Osteocyte (in vitro differentiated cells): Measurements from ENCODE around the gene ACOT4. TPM values are rescaled to one million over a fixed set of nuclear protein-coding genes. Genes with fewer than 3 reads are reported as not detected.
"Not testable (repeated sequence)": the region's sequence is repeated elsewhere in the genome, so short reads cannot be mapped to it uniquely, and the experiment has no call there.

Source experiments
- DNase-seq: peaks from one replicate; pipeline ENCODE4 v3.0.0; 2021; ENCODE audit warnings: mixed read lengths; ENCODE audit not compliant: unreplicated experiment; ENCODE audit errors: extremely low spot score
- H3K27ac Mint-ChIP-seq: one replicate; pipeline ENCODE4 v1.8.0; 2021; ENCODE audit warnings: mild to moderate bottlenecking, mixed read lengths; ENCODE audit not compliant: unreplicated experiment
- H3K27me3 Mint-ChIP-seq: one replicate; pipeline ENCODE4 v1.8.0; 2021; ENCODE audit warnings: mixed read lengths; ENCODE audit not compliant: unreplicated experiment
- H3K36me3 Mint-ChIP-seq: one replicate; pipeline ENCODE4 v1.8.0; 2021; ENCODE audit warnings: mixed read lengths; ENCODE audit not compliant: unreplicated experiment
- H3K4me1 Mint-ChIP-seq: one replicate; pipeline ENCODE4 v1.8.0; 2021; ENCODE audit warnings: mixed read lengths; ENCODE audit not compliant: unreplicated experiment
- H3K4me3 Mint-ChIP-seq: one replicate; pipeline ENCODE4 v1.8.0; 2021; ENCODE audit warnings: mild to moderate bottlenecking, moderate library complexity, mixed read lengths; ENCODE audit not compliant: unreplicated experiment
- H3K9me3 Mint-ChIP-seq: one replicate; pipeline ENCODE4 v1.8.0; 2021; ENCODE audit warnings: mixed read lengths; ENCODE audit not compliant: unreplicated experiment
- total RNA-seq: library from RNA; stranded (reverse); gene quantifications from 2 replicates; pipeline ENCODE4 v1.2.1, GENCODE V29; 2021
- TF ChIP-seq, protein P1 (sequence below): fragments of 200-600 bp; sonication (generic); IDR thresholded peaks from 2 replicates; pipeline ENCODE4 v1.5.0; 2021; ENCODE audit warnings: antibody characterized with exemption, mild to moderate bottlenecking, moderate library complexity

Gene ACOT4
- total RNA-seq, 1 donor from 2014 or later = 1.3 TPM

DNA sequence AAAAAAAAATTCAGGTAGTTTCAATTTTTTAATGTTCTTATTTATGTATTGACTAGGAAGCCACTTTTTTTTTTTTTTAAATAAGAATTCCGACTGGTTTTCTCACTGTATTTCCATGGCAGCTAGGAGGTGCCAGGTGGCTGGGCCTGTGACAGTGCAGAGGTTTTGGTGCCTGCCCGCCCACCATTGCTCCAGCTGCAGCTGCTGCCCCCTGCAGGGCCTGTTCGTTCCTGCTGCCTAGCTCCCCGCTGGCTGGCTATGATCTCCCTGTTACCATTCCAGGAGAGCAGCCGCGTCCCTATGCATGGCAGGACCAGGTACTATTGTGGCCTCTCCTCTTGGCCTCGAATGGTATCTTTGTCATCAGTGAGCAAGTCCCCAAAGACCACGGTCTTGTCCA lies 20.8 kb upstream of the ACOT4 start:
- H3K27me3 Mint-ChIP-seq, H3K27ac Mint-ChIP-seq, H3K9me3 Mint-ChIP-seq: not testable (repeated sequence)
- TF ChIP-seq, protein P1, sequence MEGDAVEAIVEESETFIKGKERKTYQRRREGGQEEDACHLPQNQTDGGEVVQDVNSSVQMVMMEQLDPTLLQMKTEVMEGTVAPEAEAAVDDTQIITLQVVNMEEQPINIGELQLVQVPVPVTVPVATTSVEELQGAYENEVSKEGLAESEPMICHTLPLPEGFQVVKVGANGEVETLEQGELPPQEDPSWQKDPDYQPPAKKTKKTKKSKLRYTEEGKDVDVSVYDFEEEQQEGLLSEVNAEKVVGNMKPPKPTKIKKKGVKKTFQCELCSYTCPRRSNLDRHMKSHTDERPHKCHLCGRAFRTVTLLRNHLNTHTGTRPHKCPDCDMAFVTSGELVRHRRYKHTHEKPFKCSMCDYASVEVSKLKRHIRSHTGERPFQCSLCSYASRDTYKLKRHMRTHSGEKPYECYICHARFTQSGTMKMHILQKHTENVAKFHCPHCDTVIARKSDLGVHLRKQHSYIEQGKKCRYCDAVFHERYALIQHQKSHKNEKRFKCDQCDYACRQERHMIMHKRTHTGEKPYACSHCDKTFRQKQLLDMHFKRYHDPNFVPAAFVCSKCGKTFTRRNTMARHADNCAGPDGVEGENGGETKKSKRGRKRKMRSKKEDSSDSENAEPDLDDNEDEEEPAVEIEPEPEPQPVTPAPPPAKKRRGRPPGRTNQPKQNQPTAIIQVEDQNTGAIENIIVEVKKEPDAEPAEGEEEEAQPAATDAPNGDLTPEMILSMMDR = peak; percentile 65
- Mint-ChIP-seq H3K4me3 (peak overlapping the region; percentile 91), H3K4me1 (peaks cover 33% of the 10 kb centered on the region), H3K36me3 (peaks cover 16% of the 10 kb centered on the region)
- peak; percentile 90 for DNase-seq

DNA sequence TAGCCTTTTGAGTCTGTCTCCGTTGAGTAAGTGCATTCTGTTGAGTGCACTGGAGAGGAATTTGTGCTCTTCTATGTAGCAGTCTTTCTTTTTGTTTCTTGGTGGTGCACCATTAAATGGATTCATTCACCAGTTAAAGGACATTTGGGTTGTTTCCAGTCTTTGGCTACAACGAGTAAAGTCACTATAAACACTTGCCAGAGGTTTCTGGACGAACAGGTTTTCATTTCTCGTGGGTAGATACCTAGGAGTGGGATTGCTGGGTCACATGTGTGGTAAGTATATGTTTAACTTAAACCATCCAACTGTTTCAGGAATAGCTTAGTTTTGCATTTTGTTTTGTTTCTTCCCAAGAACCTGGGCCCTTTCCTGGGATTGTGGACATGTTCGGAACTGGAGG lies 18.6 kb upstream of the ACOT4 start:
- H3K9me3 Mint-ChIP-seq = not testable (repeated sequence)

DNA sequence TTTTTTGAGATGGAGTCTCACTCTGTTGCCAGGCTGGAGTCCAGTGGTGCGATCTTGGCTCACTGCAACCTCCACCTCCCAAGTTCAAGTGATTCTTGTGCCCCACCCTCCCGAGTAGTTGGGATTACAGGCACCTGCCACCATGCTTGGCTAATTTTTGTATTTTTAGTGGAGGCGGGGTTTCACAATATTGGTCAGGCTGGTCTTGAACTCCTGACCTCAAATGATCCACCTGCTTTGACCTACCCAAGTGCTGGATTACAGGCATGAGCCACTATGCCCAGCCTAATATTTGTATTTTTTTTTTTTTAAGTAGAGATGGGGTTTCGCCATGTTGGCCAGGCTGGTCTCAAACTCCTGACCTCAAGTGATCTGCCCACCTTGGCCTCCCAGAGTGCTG lies 17.9 kb upstream of the ACOT4 start:
- DNase-seq, H3K27ac Mint-ChIP-seq, H3K4me3 Mint-ChIP-seq, H3K9me3 Mint-ChIP-seq, H3K27me3 Mint-ChIP-seq: not testable (repeated sequence)
- Mint-ChIP-seq H3K36me3 (peaks cover 18% of the 10 kb centered on the region), H3K4me1 (peaks cover 17% of the 10 kb centered on the region)

More for the DNA sequence above, 18.6 kb upstream of the ACOT4 start:
- Mint-ChIP-seq H3K36me3 (peaks cover 18% of the 10 kb centered on the region), H3K4me1 (peaks cover 25% of the 10 kb centered on the region)
- DNase-seq, H3K4me3 Mint-ChIP-seq, H3K27me3 Mint-ChIP-seq, H3K27ac Mint-ChIP-seq: not testable (repeated sequence)

DNA sequence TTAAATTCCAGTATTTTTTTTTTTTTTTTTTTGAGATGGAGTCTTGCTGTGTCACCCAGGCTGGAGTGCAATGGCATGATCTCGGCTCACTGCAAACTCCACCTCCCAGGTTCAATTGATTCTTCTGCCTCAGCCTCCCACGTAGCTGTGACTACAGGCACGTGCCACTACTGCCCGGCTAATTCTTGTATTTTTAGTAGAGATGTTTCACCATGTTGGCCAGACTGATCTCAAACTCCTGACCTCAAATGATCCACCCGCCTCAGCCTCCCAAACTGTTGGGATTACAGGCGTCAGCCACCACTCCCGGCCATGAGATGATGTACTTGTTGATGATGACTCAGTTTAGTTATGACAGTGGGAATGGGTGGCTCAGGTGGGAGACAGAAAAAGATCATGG lies 17.4 kb upstream of the ACOT4 start:
- not testable (repeated sequence) for H3K27me3 Mint-ChIP-seq, H3K27ac Mint-ChIP-seq, DNase-seq, H3K4me3 Mint-ChIP-seq, H3K9me3 Mint-ChIP-seq
- H3K36me3 Mint-ChIP-seq = peaks cover 18% of the 10 kb centered on the region
- H3K4me1 Mint-ChIP-seq = peaks cover 14% of the 10 kb centered on the region

DNA sequence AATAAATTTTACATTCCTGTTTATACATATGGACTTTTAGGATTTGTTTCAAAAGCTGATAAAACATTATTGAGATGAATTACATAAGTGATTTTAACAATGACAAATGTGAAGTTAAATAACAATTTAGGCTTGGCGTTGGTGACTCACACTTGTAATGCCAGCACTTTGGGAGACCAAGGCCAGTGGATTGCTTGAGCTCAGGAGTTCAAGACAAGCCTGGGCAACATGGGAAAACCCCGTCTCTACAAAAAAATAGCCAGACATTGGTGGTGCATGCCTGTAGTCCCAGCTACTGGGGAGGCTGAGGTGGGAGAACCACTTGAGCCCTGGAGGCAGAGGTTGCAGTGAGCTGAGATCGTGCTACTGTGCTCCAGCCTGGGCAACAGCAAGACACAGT lies 15.3 kb upstream of the ACOT4 start:
- Mint-ChIP-seq H3K36me3 (peaks cover 22% of the 10 kb centered on the region), H3K27me3 (no peaks in the 10 kb centered on the region), H3K4me3 (no peak overlapping the region), H3K4me1 (peaks cover 3% of the 10 kb centered on the region), H3K9me3 (no peaks in the 10 kb centered on the region), H3K27ac (no peak overlapping the region)
- TF ChIP-seq, protein P1 = no peak
- DNase-seq = no peak

DNA sequence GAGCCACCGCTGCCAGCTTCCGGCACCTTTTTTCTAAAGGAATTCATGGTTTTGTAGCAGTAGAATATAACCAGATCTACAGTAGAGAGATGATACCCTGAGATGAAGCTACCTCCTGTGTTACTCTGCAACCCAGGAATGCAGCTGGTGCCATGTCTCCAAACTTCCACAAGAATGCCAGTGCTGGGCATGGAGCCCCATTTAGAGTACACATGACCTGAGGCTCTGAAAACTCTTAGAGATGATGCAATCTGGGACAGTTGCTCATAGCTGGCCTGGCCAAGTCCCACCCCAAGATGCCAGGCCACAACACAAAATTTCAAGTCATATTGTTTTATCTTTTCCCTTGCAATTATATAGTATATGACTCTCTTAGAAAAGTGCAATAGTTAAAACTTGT lies 14.5 kb upstream of the ACOT4 start:
- not testable (repeated sequence) for H3K27ac Mint-ChIP-seq, H3K9me3 Mint-ChIP-seq, H3K27me3 Mint-ChIP-seq, DNase-seq, H3K4me1 Mint-ChIP-seq, H3K4me3 Mint-ChIP-seq
- H3K36me3 Mint-ChIP-seq = peaks cover 22% of the 10 kb centered on the region

DNA sequence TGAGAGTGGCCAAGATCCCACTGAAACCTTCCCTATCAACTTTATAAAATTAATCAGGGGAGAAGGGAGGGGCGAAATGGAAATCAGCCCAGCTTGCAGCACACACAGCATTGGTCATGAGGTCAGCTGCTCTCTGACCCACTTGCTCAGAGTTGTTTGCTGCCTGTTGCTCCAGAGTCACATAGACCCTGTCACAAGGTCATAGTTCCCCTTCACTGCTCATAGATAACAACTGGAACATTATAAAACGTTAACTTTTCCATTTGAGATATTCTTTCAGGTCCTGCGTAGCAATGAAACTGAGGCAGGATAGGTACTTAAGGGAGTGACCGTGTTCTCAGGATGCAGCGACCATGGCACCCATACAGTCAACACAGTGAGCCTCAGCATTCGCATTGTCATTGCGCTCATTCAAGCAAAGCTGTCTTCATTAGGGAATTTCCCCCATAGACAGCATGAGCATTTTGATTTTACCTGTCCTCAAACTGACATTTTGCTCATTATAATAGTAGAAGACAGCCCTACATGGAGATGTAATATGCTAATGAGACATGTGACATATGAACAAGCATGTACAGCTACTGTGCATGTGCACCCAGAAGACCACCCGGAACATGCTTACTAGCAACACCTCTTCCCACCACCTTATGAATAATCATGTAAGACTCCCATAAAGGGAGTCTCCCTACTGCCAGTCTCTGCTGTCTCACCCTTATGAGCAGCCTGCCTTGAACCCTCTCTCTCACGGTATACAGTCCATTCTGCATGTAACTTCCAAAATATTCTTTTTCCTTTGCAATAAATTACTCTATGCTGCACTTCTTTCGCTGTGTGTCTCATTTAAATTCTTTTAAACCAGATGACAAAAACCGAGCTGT lies 9.3 kb upstream of the ACOT4 start:
- not testable (repeated sequence) for H3K4me3 Mint-ChIP-seq, H3K4me1 Mint-ChIP-seq, H3K27ac Mint-ChIP-seq, H3K27me3 Mint-ChIP-seq, H3K36me3 Mint-ChIP-seq, H3K9me3 Mint-ChIP-seq, DNase-seq
